Left ventricle myocardium inferior (tissue), 1 donor: Measurements from ENCODE around the gene DIAPH3. TPM values are rescaled to one million over a fixed set of nuclear protein-coding genes. Genes with fewer than 3 reads are reported as not detected.

Experiments
- DNase-seq: peaks from one replicate; pipeline ENCODE4 v3.0.0-alpha.2; 2020
- H3K27ac ChIP-seq: fragments of 200-600 bp; replicated peaks from 2 replicates; pipeline ENCODE4 v1.8.0; 2021
- H3K27me3 ChIP-seq: fragments of 200-600 bp; 2 replicates; pipeline ENCODE4 v1.8.0; 2021; ENCODE audit warnings: low read depth
- H3K36me3 ChIP-seq: fragments of 200-600 bp; 2 replicates; pipeline ENCODE4 v1.8.0; 2021
- H3K4me1 ChIP-seq: fragments of 200-600 bp; 2 replicates; pipeline ENCODE4 v1.8.0; 2021
- H3K4me3 ChIP-seq: fragments of 200-600 bp; 2 replicates; pipeline ENCODE4 v1.8.0; 2021; ENCODE audit warnings: mild to moderate bottlenecking, moderate library complexity
- H3K9me3 ChIP-seq: fragments of 200-600 bp; replicated peaks from 2 replicates; pipeline ENCODE4 v1.8.0; 2021
- CTCF ChIP-seq: fragments of 200-600 bp; IDR thresholded peaks from 2 replicates; pipeline ENCODE4 v1.8.0; 2021; ENCODE audit warnings: antibody characterized with exemption, mild to moderate bottlenecking, borderline replicate concordance
- intact Hi-C: fragments of 100-400 bp; cut with micrococcal nuclease; formaldehyde crosslinking; loops from one replicate; pipeline ENCODE4 v1.11.0; 2022
- total RNA-seq: library from RNA; stranded (reverse); fragmentation: NEBNext Ultra II Directional; extraction: Animal tissue kit (Norgen Biotek cat#: 25700); gene quantifications from one replicate; pipeline ENCODE4 v1.2.1, GENCODE V29; 2021
- donor health status: DM: no; HTN: yes; CAD: no; lungs with severe emphysema.

DIAPH3 gene
- total RNA-seq, 1 donor from 2014 or later = 0.25 TPM

DNA sequence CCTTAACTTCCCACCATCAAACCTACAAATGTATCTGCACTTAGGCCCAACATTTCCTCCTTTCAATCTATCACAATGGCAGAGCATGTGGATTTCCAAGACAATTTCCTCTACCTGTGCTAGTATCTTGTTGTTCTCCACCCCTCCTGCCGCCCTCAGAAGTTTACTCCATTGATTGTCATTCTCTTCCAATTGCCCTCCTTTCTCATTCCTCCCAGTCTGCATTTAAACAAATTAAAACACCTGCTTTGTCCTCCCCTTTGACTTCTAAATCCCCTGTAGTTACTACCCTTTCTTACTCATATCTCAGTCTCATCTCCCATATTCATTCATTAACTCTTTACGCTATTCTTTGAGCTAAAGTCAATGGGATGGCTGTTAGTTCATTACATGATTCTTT is 370.6 kb downstream of the DIAPH3 start:
- Histone ChIP-seq H3K36me3 (no peaks in the 10 kb centered on the region), H3K27ac (no peak overlapping the region), H3K27me3 (no peaks in the 10 kb centered on the region), H3K4me1 (no peaks in the 10 kb centered on the region), H3K9me3 (no peaks in the 10 kb centered on the region), H3K4me3 (no peak overlapping the region)
- intact Hi-C loops = no loop called here
- DNase-seq = no peak
- no peak for TF ChIP-seq CTCF

DNA sequence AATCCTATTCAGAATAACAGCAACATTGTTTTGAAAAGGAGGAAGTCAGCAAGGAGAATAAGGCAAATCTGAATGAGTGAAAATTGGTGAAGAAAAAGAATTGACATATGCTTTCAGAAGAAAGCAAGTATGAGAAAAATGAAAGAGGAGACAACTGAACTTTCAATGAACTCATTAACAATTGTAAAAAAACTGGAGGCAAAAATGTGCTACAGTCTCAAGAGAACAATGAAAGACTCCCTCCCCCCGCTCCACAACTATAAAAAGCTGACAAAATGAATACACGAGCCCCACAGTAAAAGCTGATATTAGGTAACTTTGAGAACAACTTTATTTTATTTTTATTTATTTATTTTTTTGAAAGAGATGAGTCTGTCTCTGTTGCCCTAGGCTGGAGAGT is 373.1 kb downstream of the DIAPH3 start:
- H3K36me3 ChIP-seq = no peaks in the 10 kb centered on the region
- H3K27me3 ChIP-seq = no peaks in the 10 kb centered on the region
- no peaks in the 10 kb centered on the region for H3K9me3 ChIP-seq
- H3K27ac ChIP-seq = no peak overlapping the region
- TF ChIP-seq CTCF = no peak
- H3K4me1 ChIP-seq = no peaks in the 10 kb centered on the region
- H3K4me3 ChIP-seq = no peak overlapping the region
- no peak for DNase-seq
- intact Hi-C loops = no loop called here

GRCh38 chr13:59789558-59789957 is 374.2 kb downstream of the DIAPH3 start:
- intact Hi-C loops = no loop called here
- H3K4me1 ChIP-seq = no peaks in the 10 kb centered on the region
- H3K4me3 ChIP-seq = no peak overlapping the region
- H3K9me3 ChIP-seq = no peaks in the 10 kb centered on the region
- H3K27ac ChIP-seq = no peak overlapping the region
- H3K36me3 ChIP-seq = no peaks in the 10 kb centered on the region
- TF ChIP-seq CTCF = no peak
- no peak for DNase-seq
- no peaks in the 10 kb centered on the region for H3K27me3 ChIP-seq

DNA sequence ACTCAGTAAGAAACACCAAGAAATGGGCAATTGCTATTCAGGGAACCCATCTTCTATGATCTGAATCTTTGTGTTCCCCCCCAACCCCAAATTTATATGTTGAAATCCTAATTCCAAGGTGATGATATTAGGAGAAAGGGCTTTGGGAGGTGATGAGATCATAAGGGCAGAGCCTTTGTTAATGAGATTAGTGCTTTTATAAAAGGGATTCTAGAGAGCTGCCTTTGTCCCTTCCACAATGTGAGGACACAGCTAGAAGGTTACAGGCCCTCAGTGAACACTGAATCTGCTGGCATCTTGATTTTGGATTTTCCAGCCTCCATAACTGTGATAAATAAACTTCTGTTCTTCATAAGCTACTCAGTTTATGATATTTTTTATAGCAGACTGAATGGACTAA is 376.0 kb downstream of the DIAPH3 start:
- Histone ChIP-seq H3K9me3 (no peaks in the 10 kb centered on the region), H3K27me3 (no peaks in the 10 kb centered on the region), H3K4me3 (no peak overlapping the region), H3K4me1 (no peaks in the 10 kb centered on the region), H3K27ac (no peak overlapping the region), H3K36me3 (no peaks in the 10 kb centered on the region)
- DNase-seq = no peak
- intact Hi-C loops = no loop called here
- no peak for TF ChIP-seq CTCF

GRCh38 chr13:59782696-59783095 is 381.0 kb downstream of the DIAPH3 start:
- no peak for TF ChIP-seq CTCF
- no peaks in the 10 kb centered on the region for H3K4me1 ChIP-seq
- H3K36me3 ChIP-seq = no peaks in the 10 kb centered on the region
- no peak for DNase-seq
- H3K27me3 ChIP-seq = no peaks in the 10 kb centered on the region
- no peak overlapping the region for H3K4me3 ChIP-seq
- no peak overlapping the region for H3K27ac ChIP-seq
- intact Hi-C loops = no loop called here
- H3K9me3 ChIP-seq = no peaks in the 10 kb centered on the region

- Histone ChIP-seq H3K4me1 (no peaks in the 10 kb centered on the region), H3K9me3 (no peaks in the 10 kb centered on the region), H3K27me3 (no peaks in the 10 kb centered on the region), H3K36me3 (no peaks in the 10 kb centered on the region), H3K4me3 (no peak overlapping the region), H3K27ac (no peak overlapping the region)
- intact Hi-C loops = no loop called here
- TF ChIP-seq CTCF = no peak
- DNase-seq = no peak
Measured at GRCh38 chr13:59780058-59780457, 383.7 kb downstream of the DIAPH3 start.
